Hypothalamus (tissue), 51 donors: ENCODE results near the gene KRTAP5-11.
"Not testable (repeated sequence)": the region's sequence is repeated elsewhere in the genome, so short reads cannot be mapped to it uniquely, and the experiment has no call there.

Experiments
- DNase-seq, 51 donors: peaks; one replicate each; lab custom pipeline; 2025; lab: John Stamatoyannopoulos, UW

The KRTAP5-11 gene

DNA sequence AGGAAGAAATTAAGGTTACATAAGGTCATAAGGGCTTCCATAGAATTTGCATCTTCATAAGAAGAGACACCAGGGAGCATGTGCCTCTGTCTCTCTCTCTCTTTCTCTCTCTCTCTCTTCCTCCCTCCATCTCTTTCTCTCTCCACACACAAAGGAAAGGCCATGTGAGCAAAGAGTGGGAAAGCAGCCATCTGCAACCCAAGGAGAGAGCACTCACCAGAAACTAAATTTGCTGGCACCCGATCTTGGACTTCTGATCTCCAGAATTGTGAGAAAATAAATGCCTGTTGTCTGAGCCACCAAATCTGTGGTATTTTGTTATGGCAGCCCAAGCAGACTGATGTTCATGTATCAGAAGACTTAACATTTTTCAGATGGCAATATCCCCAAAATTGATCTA, 23.7 kb downstream of the KRTAP5-11 start:
- DNase-seq = peak in 12 of 51 donors; percentile 4 to 44 (median 22)

GRCh38 chr11:71557257-71557656, 25.4 kb downstream of the KRTAP5-11 start:
- DNase-seq = no peak

DNA sequence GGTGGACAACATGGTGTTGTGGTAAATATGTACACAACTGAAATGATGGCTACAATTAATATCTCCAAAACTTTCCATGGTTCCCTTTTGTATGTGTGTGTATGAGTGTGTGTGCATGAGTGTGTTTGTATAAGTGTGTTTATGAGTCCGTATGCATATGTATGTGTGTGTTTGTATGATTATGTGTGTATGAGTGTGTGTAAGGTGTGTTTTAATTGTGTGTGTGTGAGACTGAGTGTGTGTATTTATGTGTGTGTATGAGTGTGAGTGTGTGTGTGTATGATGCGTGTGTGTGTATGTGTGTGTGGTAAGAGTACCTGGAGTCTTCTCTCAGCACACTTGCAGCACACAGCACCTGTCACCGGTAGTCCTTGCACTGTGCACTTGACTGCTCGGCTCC, 26.7 kb downstream of the KRTAP5-11 start:
- DNase-seq = no peak

DNA sequence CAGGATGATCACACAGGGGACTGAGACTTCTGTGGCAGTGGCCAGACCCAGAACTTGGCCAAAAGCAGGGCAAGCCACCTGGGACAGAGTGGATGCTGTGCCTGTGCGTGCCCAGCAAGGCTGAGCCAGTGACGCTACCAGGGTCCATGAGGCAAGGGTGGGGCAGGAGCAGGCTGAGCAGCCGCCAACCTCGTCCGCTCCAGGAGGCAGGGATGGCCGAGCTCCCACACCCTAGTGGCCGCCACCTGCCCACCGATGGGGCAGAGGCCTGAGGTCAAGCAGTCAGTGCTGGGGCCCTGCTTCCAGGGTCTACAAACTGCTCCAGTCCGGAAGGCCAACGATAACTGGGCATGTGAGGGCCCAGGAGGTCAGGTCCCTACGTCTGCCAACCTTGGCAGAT, 27.2 kb downstream of the KRTAP5-11 start:
- DNase-seq = no peak

DNA sequence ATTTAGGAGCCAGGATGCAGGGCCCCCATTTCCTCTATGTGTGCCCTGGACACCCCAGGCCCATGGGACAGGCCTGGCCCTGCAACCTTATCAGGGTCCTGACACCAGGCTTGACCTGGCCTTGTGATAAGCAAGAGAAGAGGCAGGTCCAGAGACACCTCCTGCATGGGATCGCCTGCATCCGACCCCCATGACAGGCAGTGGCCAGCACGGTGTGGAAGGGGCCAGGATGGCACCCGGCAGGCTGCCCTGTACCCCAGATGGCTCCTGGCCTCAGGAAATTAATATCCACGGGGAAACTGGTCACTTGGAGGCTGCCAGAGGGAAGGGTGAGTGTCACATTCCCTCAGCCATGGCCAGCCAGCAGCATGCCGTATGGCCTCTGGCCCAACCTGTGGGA, 27.7 kb downstream of the KRTAP5-11 start:
- DNase-seq = no peak

DNA sequence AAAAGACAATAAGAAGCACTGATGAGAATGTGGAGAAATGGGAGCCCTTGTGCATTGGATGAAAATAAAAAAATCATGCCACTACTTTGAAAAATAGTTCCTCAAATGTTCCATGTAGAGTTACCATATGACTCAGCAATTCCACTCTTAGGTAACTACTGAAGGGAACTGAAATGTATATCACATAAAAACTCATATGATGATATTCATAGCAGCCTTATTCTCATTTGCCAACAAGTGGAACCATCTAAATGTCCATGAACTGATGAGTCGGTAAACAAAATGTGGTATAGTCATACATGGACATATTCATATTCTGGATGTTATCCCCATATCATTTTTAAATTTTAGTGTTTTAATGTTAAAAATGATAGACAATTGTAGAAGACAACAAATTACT, 31.0 kb downstream of the KRTAP5-11 start:
- no peak for DNase-seq

DNA sequence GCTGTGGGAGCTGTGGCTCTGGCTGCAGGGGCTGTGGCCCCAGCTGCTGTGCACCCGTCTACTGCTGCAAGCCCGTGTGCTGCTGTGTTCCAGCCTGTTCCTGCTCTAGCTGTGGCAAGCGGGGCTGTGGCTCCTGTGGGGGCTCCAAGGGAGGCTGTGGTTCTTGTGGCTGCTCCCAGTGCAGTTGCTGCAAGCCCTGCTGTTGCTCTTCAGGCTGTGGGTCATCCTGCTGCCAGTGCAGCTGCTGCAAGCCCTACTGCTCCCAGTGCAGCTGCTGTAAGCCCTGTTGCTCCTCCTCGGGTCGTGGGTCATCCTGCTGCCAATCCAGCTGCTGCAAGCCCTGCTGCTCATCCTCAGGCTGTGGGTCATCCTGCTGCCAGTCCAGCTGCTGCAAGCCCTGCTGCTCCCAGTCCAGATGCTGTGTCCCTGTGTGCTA, 33.9 kb downstream of the KRTAP5-11 start:
- DNase-seq = no peak

DNA sequence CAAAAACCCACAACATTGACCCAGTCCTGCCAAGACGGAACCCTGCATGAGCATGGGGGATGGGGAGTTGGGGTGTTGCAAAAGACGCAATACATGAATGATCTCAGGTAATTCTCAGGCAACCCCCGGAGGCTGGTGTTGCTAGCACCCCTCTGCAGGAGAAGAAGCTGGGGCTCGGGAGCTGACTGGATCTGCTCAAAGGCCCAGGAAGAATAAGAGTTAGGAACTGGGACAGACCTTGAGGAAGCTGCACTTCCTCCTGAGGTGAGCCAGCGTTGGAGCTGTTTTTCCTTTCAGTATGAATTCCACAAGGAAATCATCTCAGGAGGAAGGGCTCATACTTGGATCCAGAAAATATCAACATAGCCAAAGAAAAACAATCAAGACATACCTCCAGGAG, 34.6 kb downstream of the KRTAP5-11 start, which contains the start of gene KRTAP5-9:
KRTAP5-9 (plus strand) TSS at position 301 of the 400 bp plus-strand sequence. CDS start 238 bp downstream, outside the sequence.
- DNase-seq = no peak

GRCh38 chr11:71545405-71545966, 37.2 kb downstream of the KRTAP5-11 start:
- no peak for DNase-seq

DNA sequence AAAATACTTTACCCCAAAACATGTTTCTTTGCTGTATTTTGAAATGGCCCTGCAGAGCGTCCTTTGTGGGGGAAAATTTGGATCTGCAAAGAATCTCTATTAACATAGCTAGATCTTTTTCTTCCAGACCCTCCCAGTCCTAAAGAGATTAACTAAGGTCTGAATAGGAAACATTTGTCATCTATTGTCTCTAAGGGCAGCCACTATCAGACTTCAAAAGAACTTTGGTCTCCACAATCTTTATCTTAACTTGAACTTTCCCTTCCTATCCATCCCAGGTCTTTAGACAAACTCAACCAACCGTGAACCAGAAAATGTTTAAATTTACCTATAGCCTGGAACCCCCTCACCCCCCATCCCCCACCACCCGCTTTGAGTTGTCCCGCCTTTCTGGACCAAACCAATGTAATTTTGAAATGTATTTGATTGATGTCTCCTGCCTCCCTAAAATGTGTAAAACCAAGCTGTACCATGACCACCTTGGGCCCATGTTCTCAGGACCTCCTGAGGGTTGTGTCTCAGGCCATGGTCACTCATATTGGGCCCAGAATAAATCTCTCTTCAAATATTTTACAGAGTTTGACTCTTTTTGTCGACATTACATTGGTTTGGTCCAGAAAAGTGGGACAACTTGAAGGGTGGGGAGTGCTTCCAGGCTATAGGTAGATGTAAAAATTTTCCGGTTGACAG, 38.0 kb downstream of the KRTAP5-11 start:
- no peak for DNase-seq

DNA sequence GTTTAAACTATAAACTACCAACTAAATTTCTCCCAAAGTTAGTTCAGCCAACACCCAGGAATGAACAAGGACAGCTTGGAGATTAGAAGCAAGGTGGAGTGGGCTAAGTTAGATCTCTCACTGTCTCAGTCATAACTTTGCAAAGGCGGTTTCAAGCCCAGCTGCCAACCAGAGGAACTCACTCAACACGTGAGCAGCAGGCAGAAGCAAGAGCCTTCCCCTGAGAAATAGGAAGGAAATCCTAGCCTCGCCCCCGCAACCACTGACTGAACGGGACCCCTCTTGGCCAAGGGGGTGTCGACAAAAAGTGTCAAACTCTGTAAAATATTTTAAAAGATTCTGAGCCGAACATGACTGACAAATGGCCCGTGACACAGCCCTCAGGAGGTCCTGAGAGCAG, 38.8 kb downstream of the KRTAP5-11 start:
- no peak for DNase-seq

DNA sequence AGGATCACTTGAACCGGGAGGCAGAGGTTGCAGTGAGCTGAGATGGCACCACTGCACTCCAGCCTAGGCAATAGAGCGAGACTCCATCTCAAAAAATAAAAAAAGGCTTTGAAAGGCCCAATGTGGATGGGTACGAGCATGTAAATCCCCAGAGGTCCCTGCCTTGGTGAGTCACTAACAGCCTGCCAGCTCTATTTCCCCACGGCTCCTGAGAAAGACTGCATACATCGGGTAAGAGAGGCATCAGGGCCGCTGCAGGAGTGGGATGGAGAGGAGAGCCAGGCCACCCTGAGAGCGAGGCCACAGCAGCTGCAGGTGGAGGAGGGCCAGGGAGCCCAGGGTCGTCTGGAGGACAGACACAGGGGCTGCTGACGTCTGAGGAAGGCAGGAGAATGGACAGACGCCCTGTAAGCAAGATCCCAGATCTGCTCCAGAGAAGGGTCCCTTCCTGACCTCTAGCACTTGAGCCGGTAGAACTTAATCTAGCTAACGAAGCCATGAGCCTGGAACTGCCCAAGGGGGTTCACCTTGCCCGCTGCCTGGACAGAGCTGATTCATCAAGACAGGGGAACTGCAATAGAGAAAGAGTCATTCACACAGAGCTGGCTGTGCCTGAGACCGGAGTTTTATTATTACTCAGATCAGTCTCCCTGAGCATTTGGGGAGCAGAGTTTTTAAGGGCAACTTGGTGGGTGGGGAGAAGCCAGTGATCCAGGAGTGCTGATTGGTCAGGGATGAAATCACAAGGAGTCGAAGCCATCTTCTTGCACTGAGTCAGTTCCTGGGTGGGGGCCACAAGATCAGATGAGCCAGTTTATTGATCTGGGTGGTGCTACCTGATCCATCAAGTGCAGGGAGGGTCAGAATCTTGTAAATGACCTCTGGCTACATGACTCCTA, 39.5 kb downstream of the KRTAP5-11 start:
- no peak for DNase-seq

DNA sequence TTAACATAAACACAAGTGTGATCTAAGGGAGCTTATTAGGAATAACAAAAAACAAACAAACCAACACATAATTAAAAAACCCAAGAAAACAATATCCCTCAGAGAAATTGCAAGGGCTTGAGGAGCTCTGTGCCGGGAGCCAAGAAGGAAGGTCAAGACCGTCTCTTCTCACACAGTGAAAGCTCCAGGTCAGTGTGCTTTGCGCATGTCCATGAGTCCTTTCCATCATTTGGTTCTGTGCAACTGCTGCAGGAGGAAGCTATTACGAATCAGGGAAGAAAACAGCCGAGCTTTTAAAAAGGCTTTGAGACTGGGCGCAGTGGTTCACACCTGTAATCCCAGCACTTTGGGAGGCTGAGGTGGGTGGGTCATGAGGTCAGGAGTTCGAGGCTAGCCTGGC, 40.3 kb downstream of the KRTAP5-11 start:
- no peak for DNase-seq

GRCh38 chr11:71540521-71541304, 42.0 kb downstream of the KRTAP5-11 start:
- DNase-seq = not testable (repeated sequence)

DNA sequence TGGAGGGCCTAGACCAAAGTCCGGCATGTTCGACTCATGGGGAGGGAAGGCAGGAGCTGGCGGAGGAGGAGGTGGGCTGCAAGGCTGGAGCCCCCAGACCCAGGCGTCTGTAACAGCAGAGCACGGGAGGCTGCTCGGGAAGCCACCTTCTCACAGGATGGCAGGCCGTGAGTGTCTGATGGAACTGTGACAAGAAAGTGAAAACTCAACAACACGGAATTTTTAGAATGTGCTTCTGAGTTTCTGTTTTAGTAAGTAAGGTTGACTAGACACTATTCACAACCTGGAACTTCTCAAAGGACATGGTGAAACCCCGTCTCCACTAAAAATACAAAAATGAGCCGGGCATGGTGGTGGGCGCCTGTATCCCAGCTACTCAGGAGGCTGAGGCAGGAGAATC, 42.7 kb downstream of the KRTAP5-11 start:
- not testable (repeated sequence) for DNase-seq

DNA sequence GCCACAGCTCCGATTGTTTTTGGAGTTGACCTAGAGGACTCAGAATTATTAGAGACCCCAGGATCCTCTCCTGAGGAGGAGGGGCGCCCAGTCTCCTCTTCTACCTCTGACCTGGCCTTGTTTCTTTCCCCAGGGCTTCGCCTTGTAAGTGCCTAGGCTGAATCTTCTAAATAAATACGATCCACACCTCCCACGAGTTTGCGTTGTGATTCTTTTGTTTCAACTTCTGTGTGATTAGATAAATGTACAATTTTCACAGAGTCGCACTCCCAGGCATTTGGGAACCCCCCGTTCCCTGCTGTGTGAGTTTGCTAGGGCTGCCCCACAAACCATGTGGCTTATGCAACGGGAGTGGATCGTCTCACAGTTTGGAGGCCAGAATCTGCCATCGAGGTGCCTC, 43.7 kb downstream of the KRTAP5-11 start:
- no peak for DNase-seq

DNA sequence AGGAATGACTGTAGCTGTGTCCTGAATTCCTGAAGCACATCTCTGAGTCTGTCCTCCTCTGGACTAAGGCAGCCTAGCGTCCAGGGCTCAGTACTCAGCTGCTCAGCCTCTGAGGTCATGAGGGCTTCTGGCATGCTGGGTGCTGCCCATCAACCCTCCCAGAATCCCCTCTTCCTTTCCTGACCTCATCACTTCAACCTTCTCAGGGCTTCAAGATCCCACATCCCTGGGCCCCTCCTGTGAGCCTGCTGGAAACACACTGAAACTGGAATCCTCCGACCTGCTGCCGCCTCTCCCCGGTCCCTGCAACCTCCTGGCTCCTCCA, 44.0 kb downstream of the KRTAP5-11 start:
- no peak for DNase-seq

DNA sequence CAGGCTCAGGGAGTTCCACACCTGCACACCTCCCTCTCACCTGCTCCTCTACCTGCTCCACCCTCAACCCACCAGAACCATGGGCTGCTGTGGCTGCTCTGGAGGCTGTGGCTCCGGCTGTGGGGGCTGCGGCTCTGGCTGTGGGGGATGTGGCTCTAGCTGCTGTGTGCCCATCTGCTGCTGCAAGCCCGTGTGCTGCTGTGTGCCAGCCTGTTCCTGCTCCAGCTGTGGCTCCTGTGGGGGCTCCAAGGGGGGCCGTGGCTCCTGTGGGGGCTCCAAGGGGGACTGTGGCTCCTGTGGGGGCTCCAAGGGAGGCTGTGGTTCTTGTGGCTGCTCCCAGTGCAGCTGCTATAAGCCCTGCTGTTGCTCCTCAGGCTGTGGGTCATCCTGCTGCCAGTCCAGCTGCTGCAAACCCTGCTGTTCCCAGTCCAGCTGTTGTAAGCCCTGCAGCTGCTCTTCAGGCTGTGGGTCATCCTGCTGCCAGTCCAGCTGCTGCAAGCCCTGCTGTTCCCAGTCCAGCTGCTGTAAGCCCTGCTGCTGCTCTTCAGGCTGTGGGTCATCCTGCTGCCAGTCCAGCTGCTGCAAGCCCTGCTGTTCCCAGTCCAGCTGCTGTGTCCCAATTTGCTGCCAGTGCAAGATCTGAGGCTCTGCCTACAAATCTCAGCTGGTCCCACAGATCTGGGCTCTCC, 44.6 kb downstream of the KRTAP5-11 start, which contains the start of gene KRTAP5-8:
KRTAP5-8 (plus strand) TSS at position 49 of the 689 bp plus-strand sequence; CDS start at position 80, 31 bp downstream.
- not testable (repeated sequence) for DNase-seq

GRCh38 chr11:71537537-71537936, 45.1 kb downstream of the KRTAP5-11 start:
- DNase-seq = no peak

- DNase-seq = no peak
Observed at GRCh38 chr11:71535825-71536224, 46.9 kb downstream of the KRTAP5-11 start.
